ENCODE results near the gene PACSIN1.

Gene PACSIN1

DNA sequence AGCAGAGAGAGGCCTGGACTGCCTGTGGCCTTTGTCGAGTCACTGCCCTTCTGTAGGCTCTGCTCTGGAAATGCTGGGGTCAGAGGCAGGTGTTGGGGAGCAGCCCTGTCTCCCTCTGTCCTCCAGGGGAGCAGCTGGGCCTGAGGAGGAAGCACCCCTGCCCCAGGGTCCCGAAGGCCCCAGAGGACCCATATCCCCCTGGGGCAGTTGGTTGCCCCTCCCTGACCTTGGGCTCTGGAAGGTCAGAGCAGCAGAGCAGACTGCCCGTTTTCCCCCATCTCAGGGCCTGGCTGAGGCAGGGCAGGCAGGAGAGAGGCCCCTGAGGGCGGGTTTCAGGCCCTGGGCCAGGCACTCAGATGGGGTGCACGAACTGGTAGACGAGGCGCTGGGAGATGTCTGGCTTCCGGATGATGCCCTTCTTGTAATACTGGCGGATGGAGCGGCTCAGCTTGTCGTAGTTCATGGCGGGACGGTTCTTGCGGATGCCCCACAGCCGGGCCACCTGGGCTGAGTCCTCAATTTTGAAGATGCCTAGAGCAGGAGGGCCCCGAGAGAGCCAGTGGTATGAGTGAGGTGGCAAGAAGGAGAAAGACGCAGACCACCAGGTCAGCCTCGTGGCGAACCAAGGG, 72.2 kb downstream of the PACSIN1 start:
- no peak for TF ChIP-seq CTCF (IDR thresholded peaks at IDR 0.05; ENCODE audit: insufficient read depth, low read depth, low read length, missing control alignments)
- DNase-seq (ENCODE audit: low read depth) = no peak
- H3K4me3 ChIP-seq (ENCODE audit: low read length) = no peak overlapping the region

- no peak for DNase-seq (ENCODE audit: low read depth)
- TF ChIP-seq CTCF (IDR thresholded peaks at IDR 0.05; ENCODE audit: insufficient read depth, low read depth, low read length, missing control alignments) = no peak
- H3K4me3 ChIP-seq (ENCODE audit: low read length) = no peak overlapping the region
Observed at GRCh38 chr6:34538581-34538980, 72.7 kb downstream of the PACSIN1 start.

DNA sequence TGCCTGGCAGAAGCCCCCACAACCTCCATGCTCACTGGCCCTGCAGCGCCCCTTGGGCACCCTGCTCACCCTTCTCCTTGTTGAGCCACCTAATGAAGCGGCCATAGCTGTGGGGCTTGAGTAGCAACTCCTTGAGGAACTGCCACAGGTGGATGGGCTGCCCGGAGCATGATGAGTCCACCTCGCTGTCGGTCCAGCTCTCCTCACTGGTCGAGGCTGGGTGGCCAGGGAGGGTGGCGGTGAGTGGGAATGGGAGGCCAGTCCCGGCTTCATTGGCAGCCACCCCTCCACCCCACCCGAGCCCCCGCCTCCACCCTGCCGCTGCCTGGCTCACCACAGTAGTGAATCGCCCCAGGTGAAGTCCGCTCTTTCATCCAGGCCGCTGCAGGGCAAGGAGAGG, 73.3 kb downstream of the PACSIN1 start:
- H3K4me3 ChIP-seq (ENCODE audit: low read length) = no peak overlapping the region
- DNase-seq (ENCODE audit: low read depth) = no peak
- no peak for TF ChIP-seq CTCF (IDR thresholded peaks at IDR 0.05; ENCODE audit: insufficient read depth, low read depth, low read length, missing control alignments)

DNA sequence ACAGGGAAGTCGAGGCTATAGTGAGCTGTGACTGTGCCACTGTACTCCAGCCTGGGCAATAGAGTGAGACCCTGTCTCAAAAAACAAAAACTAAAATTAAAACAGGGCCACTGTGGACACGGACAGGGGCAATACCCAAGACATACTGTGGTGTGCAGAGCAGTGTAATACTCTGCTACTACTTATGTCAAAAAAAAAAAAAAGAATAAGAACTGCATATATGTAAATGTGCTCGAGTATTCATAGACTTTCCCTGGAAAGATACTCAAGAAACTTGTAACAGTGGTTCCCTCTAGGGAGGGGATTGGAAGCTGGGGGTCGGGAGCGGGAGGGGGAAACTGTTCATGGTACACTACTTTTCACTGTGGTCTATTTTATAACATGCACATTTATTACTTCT, 74.3 kb downstream of the PACSIN1 start:
- TF ChIP-seq CTCF (IDR thresholded peaks at IDR 0.05; ENCODE audit: insufficient read depth, low read depth, low read length, missing control alignments) = no peak
- H3K4me3 ChIP-seq (ENCODE audit: low read length) = no peak overlapping the region
- no peak for DNase-seq (ENCODE audit: low read depth)

GRCh38 chr6:34540841-34541240, 75.0 kb downstream of the PACSIN1 start:
- no peak for TF ChIP-seq CTCF (IDR thresholded peaks at IDR 0.05; ENCODE audit: insufficient read depth, low read depth, low read length, missing control alignments)
- DNase-seq (ENCODE audit: low read depth) = no peak
- H3K4me3 ChIP-seq (ENCODE audit: low read length) = no peak overlapping the region

GRCh38 chr6:34543421-34543820, 77.5 kb downstream of the PACSIN1 start:
- TF ChIP-seq CTCF (IDR thresholded peaks at IDR 0.05; ENCODE audit: insufficient read depth, low read depth, low read length, missing control alignments) = no peak
- H3K4me3 ChIP-seq (ENCODE audit: low read length) = no peak overlapping the region
- DNase-seq (ENCODE audit: low read depth) = peak; percentile 39

DNA sequence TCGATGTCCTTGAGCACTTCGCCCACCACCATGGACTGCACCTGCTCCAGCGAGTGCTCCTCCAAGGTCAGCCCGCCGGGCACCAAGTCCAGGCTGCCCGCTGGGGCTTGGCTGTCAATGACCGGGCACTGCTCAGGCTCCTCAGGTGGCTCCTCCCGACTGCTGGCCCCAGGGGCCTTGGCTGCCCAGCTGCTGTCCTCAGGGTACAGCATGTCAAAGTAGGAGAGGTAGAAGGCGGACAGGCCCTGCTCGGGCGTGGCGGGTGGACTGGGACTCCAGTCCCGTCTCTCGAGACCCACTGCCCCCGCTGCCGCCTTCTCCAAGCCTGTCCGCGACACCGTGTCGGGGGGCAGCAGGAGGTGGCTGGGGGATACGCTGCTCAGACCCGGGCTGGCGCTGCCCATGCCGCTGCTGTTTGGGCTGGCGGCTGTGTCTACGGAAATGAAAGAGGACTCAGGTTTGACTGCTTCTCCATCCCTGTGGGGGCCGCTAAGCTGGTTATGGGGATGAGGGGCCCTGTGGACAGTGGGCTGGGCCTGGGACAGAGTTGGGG, 78.3 kb downstream of the PACSIN1 start:
- no peak overlapping the region for H3K4me3 ChIP-seq (ENCODE audit: low read length)
- TF ChIP-seq CTCF (IDR thresholded peaks at IDR 0.05; ENCODE audit: insufficient read depth, low read depth, low read length, missing control alignments) = no peak

More for the DNA sequence above, 78.3 kb downstream of the PACSIN1 start:
- no peak for DNase-seq (ENCODE audit: low read depth)
